Smooth muscle cell of the brain vasculature (primary cell): ENCODE data around the gene ME2.
"Not testable (repeated sequence)": the region's sequence is repeated elsewhere in the genome, so short reads cannot be mapped to it uniquely, and the experiment has no call there.

Experiments used
- DNase-seq: peaks from one replicate; pipeline ENCODE4 v3.0.0-alpha.2; 2012; ENCODE audit warnings: low read depth, low spot score

The ME2 gene

GRCh38 chr18:50924372-50924771, 45.5 kb downstream of the ME2 start:
- no peak for DNase-seq

GRCh38 chr18:50926521-50926920, 47.6 kb downstream of the ME2 start:
- no peak for DNase-seq

- no peak for DNase-seq
Measured at GRCh38 chr18:50928551-50928950, 49.6 kb downstream of the ME2 start.

GRCh38 chr18:50933684-50934083, 54.8 kb downstream of the ME2 start:
- no peak for DNase-seq

- no peak for DNase-seq
Measured at GRCh38 chr18:50934545-50935211, 55.8 kb downstream of the ME2 start.

GRCh38 chr18:50935493-50936191, 56.7 kb downstream of the ME2 start:
- no peak for DNase-seq

- DNase-seq, result no peak
Measured at GRCh38 chr18:50937183-50937582, 58.3 kb downstream of the ME2 start.

GRCh38 chr18:50938912-50939311, 60.0 kb downstream of the ME2 start:
- no peak for DNase-seq

GRCh38 chr18:50944245-50944932, 65.5 kb downstream of the ME2 start:
- DNase-seq, result no peak

GRCh38 chr18:50945918-50946317, 67.0 kb downstream of the ME2 start:
- not testable (repeated sequence) for DNase-seq

GRCh38 chr18:50947899-50948298, 69.0 kb downstream of the ME2 start:
- DNase-seq, result no peak

GRCh38 chr18:50949185-50949584, 70.3 kb downstream of the ME2 start:
- DNase-seq, result no peak

- DNase-seq, result no peak
Measured at GRCh38 chr18:50950626-50951025, 71.7 kb downstream of the ME2 start.

GRCh38 chr18:50953822-50954221, 74.9 kb downstream of the ME2 start:
- DNase-seq, result no peak

GRCh38 chr18:50955253-50955652, 76.3 kb downstream of the ME2 start:
- DNase-seq, result no peak

- no peak for DNase-seq
Measured at GRCh38 chr18:50956116-50956515, 77.2 kb downstream of the ME2 start.

GRCh38 chr18:50961974-50962373, 83.1 kb downstream of the ME2 start:
- no peak for DNase-seq

- peak; percentile 33 for DNase-seq
Measured at GRCh38 chr18:50967714-50968661, 89.1 kb downstream of the ME2 start, which contains the start of gene ELAC1. ELAC1 (plus strand) TSS chr18:50968040; CDS start chr18:50974405, 6,365 bp downstream.

GRCh38 chr18:50969448-50969847, 90.5 kb downstream of the ME2 start:
- DNase-seq, result no peak

GRCh38 chr18:50970006-50970405, 91.1 kb downstream of the ME2 start:
- no peak for DNase-seq

- not testable (repeated sequence) for DNase-seq
Measured at GRCh38 chr18:50972404-50972803, 93.5 kb downstream of the ME2 start.
